ENCODE data around the gene FOSL2.

The FOSL2 gene

DNA sequence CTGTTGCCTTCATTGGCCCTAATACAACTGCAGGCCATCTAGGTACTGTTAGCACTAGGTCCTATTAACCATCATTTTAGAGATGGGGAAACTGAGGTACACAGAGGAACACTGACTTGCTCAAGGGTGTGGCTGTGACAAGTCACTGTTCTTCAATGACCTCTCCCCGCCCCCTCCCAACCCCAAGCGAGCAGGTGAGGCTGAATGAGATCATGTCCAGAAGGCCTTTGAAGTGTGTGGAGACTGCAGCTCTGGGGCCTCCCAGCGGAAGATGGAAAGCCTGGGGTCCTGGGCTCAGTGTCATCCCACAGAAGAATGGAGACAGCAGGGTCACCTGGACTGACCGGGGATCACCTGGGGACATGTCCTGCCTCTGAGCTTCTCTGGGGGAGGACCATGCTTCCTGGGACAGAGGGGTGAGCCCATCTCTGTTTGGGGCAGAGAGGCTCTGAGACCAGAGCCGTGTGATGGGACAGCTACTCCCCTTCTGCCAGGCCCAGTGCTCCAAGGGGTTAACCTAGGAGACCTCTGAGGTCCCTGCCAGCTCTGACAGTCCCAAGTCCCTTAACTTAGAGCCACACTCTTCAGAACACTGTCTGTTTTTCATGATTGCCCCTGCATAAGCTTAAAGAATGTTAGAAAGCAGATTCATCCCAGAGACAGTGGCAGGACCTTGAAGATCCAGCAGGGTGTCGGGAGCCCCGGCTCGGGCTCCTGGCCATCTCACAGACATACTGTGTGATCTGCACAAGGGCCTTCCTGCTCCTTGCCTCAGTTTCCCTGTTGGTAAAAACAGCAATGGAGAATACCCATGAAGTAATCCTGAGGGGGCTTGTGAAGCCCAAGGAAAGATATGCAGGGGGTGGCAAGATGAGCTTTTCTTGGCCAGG, 16.7 kb upstream of the FOSL2 start:
- no peak for DNase-seq

- no peak for DNase-seq
These were observed 15.4 kb upstream of the FOSL2 start for GRCh38 chr2:28377195-28377816.

GRCh38 chr2:28377984-28378678, 14.5 kb upstream of the FOSL2 start:
- DNase-seq = no peak

DNA sequence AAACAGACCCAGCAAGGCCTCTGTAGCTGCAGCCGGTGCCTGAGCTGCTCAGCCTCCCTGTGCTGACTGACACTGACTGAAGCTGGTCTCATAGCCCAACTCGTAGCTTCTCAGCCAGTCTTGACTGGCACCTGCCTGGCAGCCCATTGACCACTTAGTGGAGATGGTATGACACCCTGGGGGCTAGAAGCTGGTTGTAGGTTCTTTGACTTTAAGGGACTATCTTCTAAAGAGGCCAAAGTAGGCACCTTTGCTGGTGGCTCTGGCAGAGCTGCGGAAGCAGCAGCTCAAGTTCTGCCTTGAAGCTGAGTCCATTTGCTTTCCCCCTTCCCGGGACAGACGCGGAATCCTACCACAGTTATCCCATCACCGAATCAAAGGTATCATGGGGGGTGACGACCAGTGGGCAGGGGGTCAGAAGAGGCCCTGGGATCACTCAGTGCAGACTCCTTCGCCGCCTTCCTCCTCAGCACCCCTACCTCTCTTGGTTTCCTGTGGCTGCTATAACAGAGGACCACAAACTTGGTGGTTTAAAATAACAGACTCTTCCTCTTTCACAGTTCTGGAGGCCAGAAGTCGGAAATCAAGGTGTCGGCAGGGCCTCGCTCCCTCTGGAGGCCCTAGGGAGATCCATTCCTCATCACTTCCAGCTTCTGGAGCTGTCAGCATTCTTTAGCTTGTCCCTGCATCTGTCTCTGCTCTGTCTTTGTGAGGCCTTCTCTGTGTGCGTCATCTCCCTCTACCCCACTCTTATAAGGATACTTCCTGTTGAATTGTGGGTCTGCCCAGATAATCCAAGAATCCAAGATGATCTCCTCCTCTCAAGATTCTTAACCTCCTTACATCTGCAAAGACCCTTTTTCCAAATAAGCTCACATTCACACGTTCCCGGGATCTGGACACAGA, 13.7 kb upstream of the FOSL2 start:
- no peak for DNase-seq

GRCh38 chr2:28380219-28380618, 12.4 kb upstream of the FOSL2 start:
- no peak for DNase-seq

DNA sequence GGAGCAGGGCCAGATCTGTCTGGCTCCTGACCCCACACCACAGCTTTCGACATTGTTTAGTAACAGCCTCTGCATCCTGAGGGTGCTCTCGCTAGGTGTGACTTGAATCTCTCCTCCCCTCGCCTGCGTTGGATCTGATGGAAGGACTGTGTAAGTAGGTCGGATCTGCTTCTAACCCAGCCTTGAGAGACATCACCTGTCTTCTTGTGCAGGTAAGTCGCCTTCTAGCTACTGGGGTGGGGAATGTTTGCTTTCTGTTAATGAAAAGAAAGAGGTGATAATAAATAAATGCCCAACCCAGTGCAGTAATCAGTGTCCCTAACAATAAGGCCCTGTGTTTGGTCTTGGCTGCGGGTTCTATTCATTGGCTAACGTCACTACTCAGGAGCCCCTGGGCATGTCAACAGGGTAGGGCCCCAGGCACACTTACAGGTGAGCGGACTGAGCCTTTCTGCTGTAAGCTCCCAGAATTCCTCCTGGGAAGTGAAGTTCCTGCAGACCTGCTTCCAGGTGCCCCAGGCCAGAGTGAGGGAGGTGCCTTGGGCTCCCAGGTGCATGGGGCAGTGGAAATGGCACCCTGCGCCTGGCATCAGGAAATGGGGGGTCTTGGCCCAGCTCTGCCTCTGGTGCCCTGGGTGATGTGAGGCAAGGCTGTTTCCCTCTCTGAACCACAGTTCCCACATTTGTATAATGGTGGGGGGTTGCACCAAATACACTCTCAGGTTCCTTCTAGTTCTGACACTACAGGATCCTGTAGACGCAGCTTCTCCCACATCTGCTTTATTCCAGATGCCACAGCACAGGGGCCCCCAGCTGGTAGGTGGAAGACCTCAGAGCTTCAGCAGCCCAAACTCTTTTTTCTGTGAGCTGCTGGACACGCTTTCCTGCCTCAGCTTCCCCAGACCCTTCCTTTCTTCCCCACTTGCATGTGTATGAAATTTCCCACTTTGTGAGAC, 11.2 kb upstream of the FOSL2 start:
- DNase-seq = no peak

DNA sequence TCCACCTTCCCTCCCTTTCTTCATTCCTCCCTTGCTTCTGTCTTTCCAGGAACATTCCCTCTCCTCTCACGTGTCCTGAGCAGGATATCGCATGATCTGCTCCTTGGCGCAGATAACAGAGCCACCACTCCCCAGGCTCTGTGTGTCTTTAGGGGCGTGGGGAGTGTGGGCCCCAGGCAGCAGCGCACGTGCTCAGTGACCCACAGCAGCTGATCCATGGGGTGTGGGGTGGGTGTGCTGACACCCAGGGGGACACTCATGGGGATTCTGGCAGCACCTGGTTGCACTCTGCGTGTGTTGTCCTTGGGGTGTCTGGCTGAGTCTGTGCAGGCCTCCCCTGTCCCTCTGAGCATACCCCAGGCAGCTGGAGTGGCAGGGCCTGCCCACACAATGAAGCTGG, 9.9 kb upstream of the FOSL2 start:
- no peak for DNase-seq

- DNase-seq = no peak
These were observed 5.3 kb upstream of the FOSL2 start for GRCh38 chr2:28387082-28387960.

GRCh38 chr2:28389399-28390240, 3.0 kb upstream of the FOSL2 start:
- DNase-seq = no peak

- peak; percentile 95 for DNase-seq
These were observed 2.4 kb upstream of the FOSL2 start for GRCh38 chr2:28390241-28390745.

DNA sequence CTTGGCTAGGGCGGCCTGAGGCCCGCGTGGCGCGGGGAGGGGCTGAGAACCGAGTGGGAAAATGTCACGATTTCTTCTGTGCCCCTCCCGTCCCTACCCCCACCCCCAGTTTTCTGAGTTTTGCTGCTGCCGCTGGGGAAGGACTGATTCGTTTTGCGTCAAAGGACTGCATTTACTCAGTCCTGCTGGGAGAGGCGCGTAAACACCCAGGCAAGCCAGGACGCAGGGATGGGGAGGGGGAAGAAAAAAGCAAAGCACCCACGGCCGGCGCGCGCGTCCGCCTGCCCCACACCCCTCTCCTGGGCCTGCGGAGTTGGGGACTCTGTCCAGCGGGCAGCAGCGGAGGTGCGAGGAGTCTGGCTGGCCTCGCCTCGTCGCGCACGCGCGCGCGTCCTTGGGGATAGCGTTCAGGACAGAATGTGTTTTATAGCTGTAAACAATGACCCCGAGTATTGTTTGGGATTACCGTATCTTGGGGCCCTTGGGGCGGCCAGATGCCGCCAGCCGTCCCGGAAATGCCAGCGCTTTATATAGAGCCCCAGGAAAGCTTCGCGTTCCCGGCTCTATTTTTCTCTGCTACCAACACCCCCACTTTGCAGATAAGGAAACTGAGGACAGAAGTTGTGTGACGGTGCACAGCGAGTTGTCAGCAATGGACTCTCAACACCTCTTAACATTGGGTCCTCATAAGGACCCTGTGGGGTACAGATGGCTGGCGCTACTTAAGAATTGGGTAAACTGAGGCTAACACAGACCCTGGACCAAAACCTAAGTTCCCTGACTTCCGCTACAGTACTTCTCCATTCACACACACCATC, 1.7 kb upstream of the FOSL2 start:
- DNase-seq = no peak

DNA sequence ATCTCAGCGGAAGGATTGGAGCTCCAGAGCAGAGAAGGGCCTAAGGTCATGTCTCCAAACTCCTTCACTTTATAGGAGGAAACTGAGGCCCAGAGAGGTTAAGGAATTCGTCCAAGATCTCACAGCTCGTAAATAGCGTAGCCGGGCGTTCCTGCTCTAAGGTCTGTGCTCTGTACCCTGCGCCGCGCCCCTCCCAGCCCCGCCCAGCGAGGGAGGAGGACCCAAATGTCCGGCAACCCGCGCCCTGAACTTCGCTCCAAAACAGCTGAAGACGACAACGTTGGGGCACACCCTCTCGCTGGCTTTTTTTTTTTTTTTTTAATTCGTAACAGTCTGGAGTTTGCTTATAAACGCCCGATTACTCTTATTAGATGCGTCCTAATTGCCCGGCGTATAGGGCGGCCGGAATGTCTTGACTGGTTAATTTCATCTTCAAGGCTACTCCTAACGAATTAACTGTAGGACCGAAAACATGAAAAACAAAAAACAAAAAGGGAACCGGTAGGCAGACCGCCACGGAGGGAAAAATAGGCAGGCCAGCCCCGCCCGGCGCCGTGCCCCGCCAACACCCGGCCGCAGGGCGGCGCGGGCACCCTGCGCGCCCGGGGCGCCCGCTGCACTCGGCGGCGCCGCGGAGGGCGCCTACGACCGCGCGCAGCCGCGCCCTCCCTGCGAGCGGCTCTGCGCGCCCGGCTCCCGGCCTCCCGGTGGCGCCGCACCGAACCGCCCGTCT, 928 bp upstream of the FOSL2 start:
- peak; percentile 61 for DNase-seq

- peak; percentile 53 for DNase-seq
These were observed 617 bp downstream of the FOSL2 start for GRCh38 chr2:28393114-28393836.

GRCh38 chr2:28394331-28394877, 1.7 kb downstream of the FOSL2 start:
- DNase-seq = no peak

- no peak for DNase-seq
These were observed 2.3 kb downstream of the FOSL2 start for GRCh38 chr2:28394997-28395333.

DNA sequence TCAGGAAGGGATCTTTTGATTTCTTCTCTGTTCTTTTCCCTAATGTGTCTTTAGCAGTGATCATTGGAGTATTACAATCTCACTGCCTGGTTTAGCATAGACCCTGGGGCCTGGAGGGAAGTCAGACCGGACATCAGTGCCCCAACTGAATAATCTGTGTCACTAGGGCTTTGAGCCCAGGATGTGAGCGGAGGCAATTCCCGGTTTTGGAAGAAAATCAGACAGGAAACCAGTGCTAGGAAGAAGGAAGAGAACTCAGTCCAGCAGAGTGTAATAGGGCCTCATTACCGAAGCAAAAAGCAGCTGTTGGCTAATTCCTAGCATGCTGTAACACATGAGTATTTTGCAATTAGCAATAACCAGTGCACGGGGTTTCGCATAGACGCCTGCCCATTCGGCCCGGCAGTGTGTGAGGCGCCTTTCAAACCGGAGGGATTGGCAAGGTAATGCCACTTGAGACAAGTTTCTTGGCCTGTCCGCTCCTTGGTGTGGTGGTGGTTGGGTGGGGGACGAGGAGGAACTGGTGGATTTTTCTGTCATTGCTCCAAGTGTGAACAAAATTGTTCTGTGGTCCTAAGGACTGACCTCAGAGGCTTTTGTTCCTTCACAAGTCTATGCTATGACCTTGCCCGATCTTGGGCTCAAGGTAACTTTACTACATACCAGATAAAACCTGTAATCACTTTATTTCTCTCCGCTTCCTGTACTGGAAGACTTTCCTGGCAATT, 2.8 kb downstream of the FOSL2 start:
- DNase-seq = no peak

Data from stimulated activated naive CD4-positive, alpha-beta T cell treated with Interleukin-2 at 50 U/mL for 16 hours (primary cell).